Measurements from ENCODE around the gene FFAR2.

Gene FFAR2

DNA sequence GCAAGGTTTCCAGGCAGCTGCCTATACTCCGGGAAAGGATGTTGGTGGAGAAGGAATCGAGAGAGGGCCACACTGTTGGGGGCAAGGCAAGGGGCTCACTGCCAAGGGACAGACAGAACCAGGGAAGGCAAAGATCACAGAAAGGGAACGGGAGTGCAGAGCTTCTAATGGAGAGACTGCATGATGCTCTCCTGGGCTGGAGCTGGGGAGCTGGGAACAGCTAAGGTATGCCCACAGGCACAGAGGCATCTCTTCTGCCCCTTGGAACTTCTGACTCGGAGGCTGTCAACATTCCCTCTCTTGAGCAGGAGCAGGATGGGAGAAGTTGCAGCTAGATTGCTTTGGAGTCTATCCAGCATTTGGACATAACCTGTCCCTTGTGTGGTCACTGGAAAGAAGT, 22.4 kb upstream of the FFAR2 start:
- TF ChIP-seq, protein P1, sequence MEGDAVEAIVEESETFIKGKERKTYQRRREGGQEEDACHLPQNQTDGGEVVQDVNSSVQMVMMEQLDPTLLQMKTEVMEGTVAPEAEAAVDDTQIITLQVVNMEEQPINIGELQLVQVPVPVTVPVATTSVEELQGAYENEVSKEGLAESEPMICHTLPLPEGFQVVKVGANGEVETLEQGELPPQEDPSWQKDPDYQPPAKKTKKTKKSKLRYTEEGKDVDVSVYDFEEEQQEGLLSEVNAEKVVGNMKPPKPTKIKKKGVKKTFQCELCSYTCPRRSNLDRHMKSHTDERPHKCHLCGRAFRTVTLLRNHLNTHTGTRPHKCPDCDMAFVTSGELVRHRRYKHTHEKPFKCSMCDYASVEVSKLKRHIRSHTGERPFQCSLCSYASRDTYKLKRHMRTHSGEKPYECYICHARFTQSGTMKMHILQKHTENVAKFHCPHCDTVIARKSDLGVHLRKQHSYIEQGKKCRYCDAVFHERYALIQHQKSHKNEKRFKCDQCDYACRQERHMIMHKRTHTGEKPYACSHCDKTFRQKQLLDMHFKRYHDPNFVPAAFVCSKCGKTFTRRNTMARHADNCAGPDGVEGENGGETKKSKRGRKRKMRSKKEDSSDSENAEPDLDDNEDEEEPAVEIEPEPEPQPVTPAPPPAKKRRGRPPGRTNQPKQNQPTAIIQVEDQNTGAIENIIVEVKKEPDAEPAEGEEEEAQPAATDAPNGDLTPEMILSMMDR (conservative IDR thresholded peaks at IDR 0.05; ENCODE audit: low read depth, low read length): no peak
- no peak for DNase-seq (ENCODE audit: low read depth)

DNA sequence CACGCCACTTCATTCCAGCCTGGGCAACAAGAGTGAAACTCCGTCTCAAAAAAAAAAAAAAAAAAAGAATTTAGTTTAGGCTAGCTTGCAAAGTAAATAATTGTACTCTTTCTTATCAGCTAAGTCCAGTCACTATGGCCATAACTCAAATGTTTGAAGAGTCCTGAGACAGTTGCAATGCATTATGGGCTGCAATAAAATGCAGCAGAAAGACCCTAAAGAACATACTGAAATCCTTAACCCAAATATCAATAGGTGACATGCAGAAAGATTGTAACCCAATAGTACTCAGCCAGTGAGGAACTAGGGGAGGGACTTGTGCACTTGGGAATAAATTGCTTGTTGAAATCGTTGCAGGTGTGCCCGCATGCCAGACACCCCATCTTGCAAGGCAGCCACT, 20.9 kb upstream of the FFAR2 start:
- H3K4me3 ChIP-seq (ENCODE audit: low read length): no peak overlapping the region
- DNase-seq (ENCODE audit: low read depth): no peak
- TF ChIP-seq, protein P1 (conservative IDR thresholded peaks at IDR 0.05; ENCODE audit: low read depth, low read length): no peak

More for the DNA sequence above, 22.4 kb upstream of the FFAR2 start:
- no peak overlapping the region for H3K4me3 ChIP-seq (ENCODE audit: low read length)

DNA sequence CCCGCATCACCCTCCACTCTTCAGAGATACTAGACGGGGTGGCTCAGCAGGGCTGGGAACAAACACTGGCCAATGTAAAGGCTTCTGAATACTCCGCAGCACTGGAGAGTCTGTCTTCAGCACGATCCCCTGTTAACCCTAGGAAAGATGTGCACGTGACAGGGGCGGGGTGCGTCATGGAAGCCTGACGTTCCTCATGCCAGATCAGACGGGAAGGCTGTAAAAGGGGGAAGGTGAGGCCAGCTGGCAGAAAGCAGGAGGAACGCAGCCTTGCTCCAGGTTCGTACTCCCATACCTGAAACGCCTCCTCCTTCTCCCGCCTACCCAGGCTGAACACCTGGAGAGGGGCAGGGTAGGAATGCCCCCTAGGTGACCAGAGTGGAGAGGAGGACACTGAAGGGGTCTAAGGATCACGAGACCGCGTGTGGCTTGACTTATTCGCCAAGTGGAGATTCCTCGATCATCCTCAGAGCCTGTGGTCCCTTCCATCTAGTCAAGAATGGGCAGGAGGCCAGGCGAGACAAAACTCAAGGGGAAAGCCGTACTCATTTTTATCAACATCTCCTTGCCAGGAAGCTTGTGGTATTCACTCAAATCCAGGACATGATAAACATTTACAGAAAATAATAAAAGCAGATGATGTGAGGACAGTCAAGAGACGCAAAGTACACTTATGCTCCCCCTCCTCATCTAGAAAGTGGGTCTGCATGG, 18.2 kb upstream of the FFAR2 start:
- no peak overlapping the region for H3K4me3 ChIP-seq (ENCODE audit: low read length)
- DNase-seq (ENCODE audit: low read depth): no peak
- TF ChIP-seq, protein P1 (conservative IDR thresholded peaks at IDR 0.05; ENCODE audit: low read depth, low read length): no peak

DNA sequence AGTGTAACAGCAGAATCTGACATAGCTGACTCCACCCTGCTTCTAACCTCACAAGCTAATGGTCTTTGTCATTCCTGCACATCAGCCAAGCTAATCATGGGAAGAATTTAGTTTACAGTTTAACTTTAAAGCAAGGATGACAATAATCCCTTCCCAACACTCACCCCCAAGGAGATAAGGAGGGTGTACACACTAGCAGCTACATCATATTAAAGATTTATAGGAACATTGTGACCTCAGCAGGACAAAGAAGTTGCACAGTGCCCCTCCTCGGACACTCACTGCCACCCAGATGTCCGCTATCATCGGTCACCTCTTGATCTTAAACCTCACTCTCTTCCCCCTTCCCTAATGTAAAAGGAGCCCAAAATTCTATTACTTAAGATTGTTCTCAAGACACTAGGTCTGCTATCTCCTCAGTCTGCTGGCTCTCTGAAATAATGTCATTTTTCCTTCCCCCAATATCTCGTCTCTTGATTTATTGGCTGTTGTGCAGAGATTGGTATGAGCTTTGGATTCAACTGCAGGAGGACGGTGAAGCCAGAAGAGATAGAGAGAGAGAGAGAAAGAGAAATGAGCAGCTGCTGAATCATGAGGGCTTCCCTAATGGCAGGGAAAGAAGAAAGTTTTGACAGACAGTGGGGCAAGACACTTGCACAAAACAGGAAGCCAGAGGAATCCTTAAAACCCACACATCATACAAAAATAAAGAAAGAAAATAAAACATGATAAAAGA, 17.5 kb upstream of the FFAR2 start:
- TF ChIP-seq, protein P1 (conservative IDR thresholded peaks at IDR 0.05; ENCODE audit: low read depth, low read length): no peak
- no peak for DNase-seq (ENCODE audit: low read depth)
- no peak overlapping the region for H3K4me3 ChIP-seq (ENCODE audit: low read length)

DNA sequence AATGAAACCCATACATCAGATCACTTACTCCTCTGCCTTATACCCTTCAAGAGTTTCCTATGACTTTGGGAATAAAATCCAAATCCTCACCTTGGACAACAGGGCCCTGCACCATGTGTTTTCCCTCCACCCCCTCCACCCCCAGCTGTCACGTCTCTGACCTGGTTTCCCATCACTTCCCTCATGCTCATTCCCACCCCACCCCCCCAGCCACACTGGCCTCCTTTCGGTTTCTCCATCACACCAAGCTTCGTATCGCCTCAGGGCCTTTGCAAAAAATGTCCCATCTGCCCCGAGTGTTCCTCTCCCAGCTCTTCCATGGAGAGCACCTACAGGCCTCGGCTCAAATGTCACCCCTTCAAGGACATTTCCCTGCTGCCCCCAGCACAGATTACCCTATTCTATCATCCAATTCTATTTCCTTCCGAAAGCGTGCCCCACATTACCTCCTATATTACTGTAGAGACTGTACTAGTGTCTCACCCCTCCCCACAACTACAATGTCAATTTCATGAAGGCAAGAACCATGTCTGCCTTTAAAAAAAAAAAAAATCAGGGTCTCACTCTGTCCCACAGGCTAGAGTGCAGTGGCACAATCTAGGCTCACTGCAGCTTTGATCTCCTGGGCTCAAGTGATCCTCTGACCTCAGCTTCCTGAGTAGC, 16.8 kb upstream of the FFAR2 start:
- no peak for DNase-seq (ENCODE audit: low read depth)
- TF ChIP-seq, protein P1 (conservative IDR thresholded peaks at IDR 0.05; ENCODE audit: low read depth, low read length): no peak
- no peak overlapping the region for H3K4me3 ChIP-seq (ENCODE audit: low read length)

DNA sequence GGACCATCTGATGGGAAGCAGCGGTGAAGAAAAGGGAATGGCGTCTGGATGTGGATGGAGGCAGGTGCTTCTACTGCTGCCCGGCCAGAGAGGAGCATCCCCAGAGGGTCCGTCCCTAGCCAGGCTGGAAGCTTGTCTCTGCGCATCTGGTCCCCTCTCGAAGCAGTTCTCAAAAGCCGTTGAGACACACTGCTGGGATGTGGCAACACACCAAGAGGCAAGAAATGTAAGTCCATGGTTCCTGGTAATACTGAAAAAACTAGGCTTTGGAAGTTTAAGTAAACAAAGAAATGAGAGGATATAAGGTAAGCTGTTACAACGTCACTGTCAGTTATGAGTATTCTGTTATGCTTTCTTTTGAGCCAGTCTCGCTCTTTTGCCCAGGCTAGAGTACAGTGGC, 15.1 kb upstream of the FFAR2 start:
- H3K4me3 ChIP-seq (ENCODE audit: low read length): no peak overlapping the region
- TF ChIP-seq, protein P1 (conservative IDR thresholded peaks at IDR 0.05; ENCODE audit: low read depth, low read length): no peak
- no peak for DNase-seq (ENCODE audit: low read depth)
